ENCODE measurements around the gene BCL7B. TPM values are rescaled to one million over a fixed set of nuclear protein-coding genes. Genes with fewer than 3 reads are reported as not detected.
A peak's percentile ranks its signal among the peaks of the same experiment; 100 is the strongest.

BCL7B gene
- total and polyA plus RNA-seq, 2 of the 13 experiments (the other 11 are each of a cell fraction or from before 2014, with no cell fraction given), result 24.3 to 38.2 TPM

DNA sequence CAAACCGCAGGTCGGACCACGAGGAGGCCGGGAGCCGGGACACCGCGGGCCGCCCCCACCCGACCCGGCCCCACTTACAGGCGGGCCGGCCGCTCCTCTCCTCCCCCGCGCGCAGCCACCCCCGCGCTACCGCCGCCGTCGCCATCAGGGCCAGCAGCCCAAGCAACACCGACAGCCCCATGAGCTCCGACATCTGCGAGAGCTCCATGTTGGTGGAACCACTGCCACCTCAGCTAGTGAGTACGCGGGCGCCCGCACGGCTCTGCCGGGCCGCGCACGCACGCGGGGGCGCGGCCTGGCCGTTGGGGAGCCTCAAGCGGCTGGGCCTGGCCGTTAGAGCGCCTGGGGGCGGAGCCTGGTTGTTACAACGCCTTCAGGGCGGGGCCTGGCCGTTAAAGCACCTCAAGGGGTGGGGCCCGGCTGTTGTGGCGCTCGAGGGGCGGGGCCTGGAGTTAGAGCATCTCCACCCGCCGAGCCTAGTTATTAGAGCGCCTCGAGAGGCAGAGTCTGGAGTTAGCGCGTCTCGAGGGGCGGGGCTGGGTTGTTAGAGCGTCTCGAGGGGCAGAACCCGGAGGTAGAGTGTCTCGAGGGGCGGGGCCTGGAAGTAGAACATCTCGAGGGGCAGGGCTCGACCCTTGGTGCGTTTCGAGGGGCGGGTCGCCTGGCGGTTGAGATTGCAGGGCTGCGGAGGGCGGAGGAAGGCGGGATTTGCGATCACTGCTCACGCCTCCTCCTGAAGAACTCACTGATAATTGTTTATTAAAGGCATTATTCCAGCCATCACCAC, 21.0 kb upstream of the BCL7B start, which contains the start of gene TBL2 (continued):
- TF ChIP-seq, protein P1, sequence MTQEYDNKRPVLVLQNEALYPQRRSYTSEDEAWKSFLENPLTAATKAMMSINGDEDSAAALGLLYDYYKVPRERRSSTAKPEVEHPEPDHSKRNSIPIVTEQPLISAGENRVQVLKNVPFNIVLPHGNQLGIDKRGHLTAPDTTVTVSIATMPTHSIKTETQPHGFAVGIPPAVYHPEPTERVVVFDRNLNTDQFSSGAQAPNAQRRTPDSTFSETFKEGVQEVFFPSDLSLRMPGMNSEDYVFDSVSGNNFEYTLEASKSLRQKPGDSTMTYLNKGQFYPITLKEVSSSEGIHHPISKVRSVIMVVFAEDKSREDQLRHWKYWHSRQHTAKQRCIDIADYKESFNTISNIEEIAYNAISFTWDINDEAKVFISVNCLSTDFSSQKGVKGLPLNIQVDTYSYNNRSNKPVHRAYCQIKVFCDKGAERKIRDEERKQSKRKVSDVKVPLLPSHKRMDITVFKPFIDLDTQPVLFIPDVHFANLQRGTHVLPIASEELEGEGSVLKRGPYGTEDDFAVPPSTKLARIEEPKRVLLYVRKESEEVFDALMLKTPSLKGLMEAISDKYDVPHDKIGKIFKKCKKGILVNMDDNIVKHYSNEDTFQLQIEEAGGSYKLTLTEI (CRISPR knock-in tag; conservative IDR thresholded peaks at IDR 0.05), result no peak
- TF ChIP-seq ZNF550 (CRISPR knock-in tag; IDR thresholded peaks at IDR 0.05; ENCODE audit: borderline replicate concordance), result no peak
- no peak; the same call in 1 of the 2 replicates for TF ChIP-seq ZNF333 (CRISPR knock-in tag; IDR thresholded peaks at IDR 0.05; ENCODE audit: borderline replicate concordance)
- TF ChIP-seq RBAK (CRISPR knock-in tag; IDR thresholded peaks at IDR 0.05), result no peak
- TF ChIP-seq ASH2L (IDR thresholded peaks at IDR 0.05; ENCODE audit: insufficient read length, low read depth, low read length), result peak; percentile 62
- TF ChIP-seq RBFOX2 (IDR thresholded peaks at IDR 0.05; ENCODE audit: low read depth, low read length), result peak; percentile 97
- TF ChIP-seq, protein P2, sequence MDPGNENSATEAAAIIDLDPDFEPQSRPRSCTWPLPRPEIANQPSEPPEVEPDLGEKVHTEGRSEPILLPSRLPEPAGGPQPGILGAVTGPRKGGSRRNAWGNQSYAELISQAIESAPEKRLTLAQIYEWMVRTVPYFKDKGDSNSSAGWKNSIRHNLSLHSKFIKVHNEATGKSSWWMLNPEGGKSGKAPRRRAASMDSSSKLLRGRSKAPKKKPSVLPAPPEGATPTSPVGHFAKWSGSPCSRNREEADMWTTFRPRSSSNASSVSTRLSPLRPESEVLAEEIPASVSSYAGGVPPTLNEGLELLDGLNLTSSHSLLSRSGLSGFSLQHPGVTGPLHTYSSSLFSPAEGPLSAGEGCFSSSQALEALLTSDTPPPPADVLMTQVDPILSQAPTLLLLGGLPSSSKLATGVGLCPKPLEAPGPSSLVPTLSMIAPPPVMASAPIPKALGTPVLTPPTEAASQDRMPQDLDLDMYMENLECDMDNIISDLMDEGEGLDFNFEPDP (CRISPR knock-in tag; conservative IDR thresholded peaks at IDR 0.05), result no peak
- no peak for TF ChIP-seq ZNF773 (CRISPR knock-in tag; IDR thresholded peaks at IDR 0.05; ENCODE audit: borderline replicate concordance)
- peak; percentile 68; the same call in 1 of the 2 replicates for TF ChIP-seq ZNF557 (CRISPR knock-in tag; IDR thresholded peaks at IDR 0.05)
- TF ChIP-seq ZNF567 (CRISPR knock-in tag; IDR thresholded peaks at IDR 0.05; ENCODE audit: borderline replicate concordance), result no peak
- no peak for TF ChIP-seq SMYD3 (CRISPR knock-in tag; IDR thresholded peaks at IDR 0.05)
- 0 out of 2 replicates have a peak, but pooled peaks have one; percentile 33 for TF ChIP-seq PHF21A (CRISPR knock-in tag; IDR thresholded peaks at IDR 0.05)
- TF ChIP-seq, protein P3, sequence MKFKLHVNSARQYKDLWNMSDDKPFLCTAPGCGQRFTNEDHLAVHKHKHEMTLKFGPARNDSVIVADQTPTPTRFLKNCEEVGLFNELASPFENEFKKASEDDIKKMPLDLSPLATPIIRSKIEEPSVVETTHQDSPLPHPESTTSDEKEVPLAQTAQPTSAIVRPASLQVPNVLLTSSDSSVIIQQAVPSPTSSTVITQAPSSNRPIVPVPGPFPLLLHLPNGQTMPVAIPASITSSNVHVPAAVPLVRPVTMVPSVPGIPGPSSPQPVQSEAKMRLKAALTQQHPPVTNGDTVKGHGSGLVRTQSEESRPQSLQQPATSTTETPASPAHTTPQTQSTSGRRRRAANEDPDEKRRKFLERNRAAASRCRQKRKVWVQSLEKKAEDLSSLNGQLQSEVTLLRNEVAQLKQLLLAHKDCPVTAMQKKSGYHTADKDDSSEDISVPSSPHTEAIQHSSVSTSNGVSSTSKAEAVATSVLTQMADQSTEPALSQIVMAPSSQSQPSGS (CRISPR knock-in tag; IDR thresholded peaks at IDR 0.05), result no peak; the same call in 1 of the 2 replicates
- 0 out of 2 replicates have a peak, but pooled peaks have one; percentile 8 for TF ChIP-seq ZNF331 (CRISPR knock-in tag; IDR thresholded peaks at IDR 0.05)
- TF ChIP-seq ZNF781 (CRISPR knock-in tag; IDR thresholded peaks at IDR 0.05; ENCODE audit: borderline replicate concordance, not compliant biosample characterization), result no peak
- TF ChIP-seq, protein P4, sequence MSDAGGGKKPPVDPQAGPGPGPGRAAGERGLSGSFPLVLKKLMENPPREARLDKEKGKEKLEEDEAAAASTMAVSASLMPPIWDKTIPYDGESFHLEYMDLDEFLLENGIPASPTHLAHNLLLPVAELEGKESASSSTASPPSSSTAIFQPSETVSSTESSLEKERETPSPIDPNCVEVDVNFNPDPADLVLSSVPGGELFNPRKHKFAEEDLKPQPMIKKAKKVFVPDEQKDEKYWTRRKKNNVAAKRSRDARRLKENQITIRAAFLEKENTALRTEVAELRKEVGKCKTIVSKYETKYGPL (CRISPR knock-in tag; IDR thresholded peaks at IDR 0.05), result no peak
- peak; percentile 85 for TF ChIP-seq SALL2 (CRISPR knock-in tag; IDR thresholded peaks at IDR 0.05)
- no peak for TF ChIP-seq ZBTB21 (CRISPR knock-in tag; IDR thresholded peaks at IDR 0.05)
- no peak for TF ChIP-seq RFX5 (IDR thresholded peaks at IDR 0.05; ENCODE audit: low read depth, low read length)
- no peak for TF ChIP-seq PTBP1 (IDR thresholded peaks at IDR 0.05; ENCODE audit: low read depth, low read length, poor library complexity, severe bottlenecking)
- no peak for TF ChIP-seq SP1 (IDR thresholded peaks at IDR 0.05)
- peak; percentile 68 for TF ChIP-seq SP1 (CRISPR knock-in tag; IDR thresholded peaks at IDR 0.05)
- no peak for TF ChIP-seq SNAI1 (CRISPR knock-in tag; IDR thresholded peaks at IDR 0.05; ENCODE audit: borderline replicate concordance)
- TF ChIP-seq NFRKB (IDR thresholded peaks at IDR 0.05), result no peak
- no peak for TF ChIP-seq ZNF205 (CRISPR knock-in tag; IDR thresholded peaks at IDR 0.05)
- no peak; the same call in 1 of the 2 replicates for TF ChIP-seq KMT2A (CRISPR knock-in tag; IDR thresholded peaks at IDR 0.05)
- no peak for TF ChIP-seq PCBP1 (IDR thresholded peaks at IDR 0.05; ENCODE audit: borderline replicate concordance, low read depth, low read length)
